NCI-H1092 (cell line): ENCODE results near the gene GRID1.

Experiments used
- DNase-seq: peaks from one replicate; lab custom pipeline; 2025; lab: John Stamatoyannopoulos, UW

The GRID1 gene

GRCh38 chr10:86265236-86265894 lies 101.2 kb downstream of the GRID1 start:
- no peak for DNase-seq

GRCh38 chr10:86264481-86265231 lies 101.9 kb downstream of the GRID1 start:
- DNase-seq = no peak

GRCh38 chr10:86263907-86264306 lies 102.7 kb downstream of the GRID1 start:
- no peak for DNase-seq

- DNase-seq = no peak
Measured at GRCh38 chr10:86263209-86263608, 103.4 kb downstream of the GRID1 start.

- DNase-seq = no peak
Measured at GRCh38 chr10:86262688-86263181, 103.9 kb downstream of the GRID1 start.

- DNase-seq = peak; percentile 23
Measured at GRCh38 chr10:86261941-86262687, 104.5 kb downstream of the GRID1 start.

- no peak for DNase-seq
Measured at GRCh38 chr10:86261470-86261869, 105.1 kb downstream of the GRID1 start.

GRCh38 chr10:86260564-86260963 lies 106.0 kb downstream of the GRID1 start:
- DNase-seq = no peak

- no peak for DNase-seq
Measured at GRCh38 chr10:86259901-86260562, 106.6 kb downstream of the GRID1 start.

- no peak for DNase-seq
Measured at GRCh38 chr10:86258941-86259340, 107.7 kb downstream of the GRID1 start.

- no peak for DNase-seq
Measured at GRCh38 chr10:86258499-86258898, 108.1 kb downstream of the GRID1 start.

GRCh38 chr10:86257683-86258082 lies 108.9 kb downstream of the GRID1 start:
- no peak for DNase-seq

- no peak for DNase-seq
Measured at GRCh38 chr10:86256690-86257315, 109.8 kb downstream of the GRID1 start.

GRCh38 chr10:86255405-86256251 lies 111.0 kb downstream of the GRID1 start:
- DNase-seq = no peak

- DNase-seq = no peak
Measured at GRCh38 chr10:86254526-86255174, 111.9 kb downstream of the GRID1 start.

GRCh38 chr10:86254081-86254480 lies 112.5 kb downstream of the GRID1 start:
- DNase-seq = no peak

- no peak for DNase-seq
Measured at GRCh38 chr10:86253091-86254072, 113.2 kb downstream of the GRID1 start.

GRCh38 chr10:86252556-86252955 lies 114.0 kb downstream of the GRID1 start:
- peak; percentile 12 for DNase-seq

- DNase-seq = no peak
Measured at GRCh38 chr10:86252079-86252478, 114.5 kb downstream of the GRID1 start.
